Measurements from ENCODE around the gene TMEM106A. TPM values are rescaled to one million over a fixed set of nuclear protein-coding genes. Genes with fewer than 3 reads are reported as not detected.
"Not testable (repeated sequence)": the region's sequence is repeated elsewhere in the genome, so short reads cannot be mapped to it uniquely, and the experiment has no call there.

TMEM106A gene
- total and polyA plus RNA-seq, 9 of the 15 experiments (the other 6 are each of a cell fraction or from before 2014, with no cell fraction given), result 0.03 to 0.29 (median 0.15) TPM

GRCh38 chr17:43233263-43233662 lies 21.6 kb downstream of the TMEM106A start:
- BruUV-seq (replicated peaks); FAIRE-seq; DNase-seq (ENCODE audit: extremely low read depth in 1 of 4, low spot score in 3 of 4); H3K9me1 ChIP-seq (ENCODE audit: control insufficient read depth, insufficient read depth, low read length); H3K36me3 ChIP-seq (ENCODE audit: control insufficient read depth, insufficient read depth, low read length); H4K20me1 ChIP-seq (replicated peaks; ENCODE audit: control insufficient read depth, insufficient read depth, low read length); H2AFZ ChIP-seq (ENCODE audit: low read depth, low read length); H3K27ac ChIP-seq (ENCODE audit: extremely low read depth, low read depth, low read length); H3K79me2 ChIP-seq (ENCODE audit: control insufficient read depth, insufficient read depth, low read length); H3K4me2 ChIP-seq (ENCODE audit: insufficient read depth, low read length); ATAC-seq; H3K27me3 ChIP-seq (ENCODE audit: control insufficient read depth in 2 of 2, insufficient read depth in 2 of 2, low read length in 2 of 2); H3K4me1 ChIP-seq (replicated peaks in 1 of 2; ENCODE audit: control insufficient read depth in 2 of 2, insufficient read depth in 2 of 2, low read length in 2 of 2); intact Hi-C loops (cut with micrococcal nuclease); H3K9ac ChIP-seq (ENCODE audit: insufficient read depth in 1 of 2, low read depth in 2 of 2, low read length in 2 of 2); H3K9me3 ChIP-seq (replicated peaks; ENCODE audit: control insufficient read depth, insufficient read depth, low read depth, low read length); CTCF ChIA-PET (ENCODE audit: low intra/inter-chr PET ratio); POLR2A ChIA-PET; in situ Hi-C loops (cut with MboI); H3K4me3 ChIP-seq: not testable (repeated sequence)
- no CpG with 5 or more reads among the region's 15 CpGs for WGBS (ENCODE audit: insufficient coverage, low coverage, missing lambda C conversion rate)

GRCh38 chr17:43233877-43234276 lies 22.2 kb downstream of the TMEM106A start, which contains the start of gene RNU2-1:
TSS of gene RNU2-1 (minus strand) at chr17:43233977.
- WGBS (ENCODE audit: insufficient coverage, low coverage, missing lambda C conversion rate), result no CpG with 5 or more reads among the region's 31 CpGs
- H3K27me3 ChIP-seq (ENCODE audit: control insufficient read depth in 2 of 2, insufficient read depth in 2 of 2, low read length in 2 of 2); H3K36me3 ChIP-seq (ENCODE audit: control insufficient read depth, insufficient read depth, low read length); H3K4me2 ChIP-seq (ENCODE audit: insufficient read depth, low read length); H3K4me3 ChIP-seq; H3K9ac ChIP-seq (ENCODE audit: insufficient read depth in 1 of 2, low read depth in 2 of 2, low read length in 2 of 2); H3K27ac ChIP-seq (ENCODE audit: extremely low read depth, low read depth, low read length); H3K9me1 ChIP-seq (ENCODE audit: control insufficient read depth, insufficient read depth, low read length); H3K9me3 ChIP-seq (replicated peaks; ENCODE audit: control insufficient read depth, insufficient read depth, low read depth, low read length); H4K20me1 ChIP-seq (replicated peaks; ENCODE audit: control insufficient read depth, insufficient read depth, low read length); H3K4me1 ChIP-seq (replicated peaks in 1 of 2; ENCODE audit: control insufficient read depth in 2 of 2, insufficient read depth in 2 of 2, low read length in 2 of 2); POLR2A ChIA-PET; DNase-seq (ENCODE audit: extremely low read depth in 1 of 4, low spot score in 3 of 4); FAIRE-seq; H2AFZ ChIP-seq (ENCODE audit: low read depth, low read length); H3K79me2 ChIP-seq (ENCODE audit: control insufficient read depth, insufficient read depth, low read length); intact Hi-C loops (cut with micrococcal nuclease); CTCF ChIA-PET (ENCODE audit: low intra/inter-chr PET ratio); in situ Hi-C loops (cut with MboI); BruUV-seq (replicated peaks); ATAC-seq: not testable (repeated sequence)

GRCh38 chr17:43239597-43239996 lies 27.9 kb downstream of the TMEM106A start:
- intact Hi-C loops (cut with micrococcal nuclease); POLR2A ChIA-PET; H3K4me3 ChIP-seq; H3K4me1 ChIP-seq (replicated peaks in 1 of 2; ENCODE audit: control insufficient read depth in 2 of 2, insufficient read depth in 2 of 2, low read length in 2 of 2); H2AFZ ChIP-seq (ENCODE audit: low read depth, low read length); H3K9ac ChIP-seq (ENCODE audit: insufficient read depth in 1 of 2, low read depth in 2 of 2, low read length in 2 of 2); H4K20me1 ChIP-seq (replicated peaks; ENCODE audit: control insufficient read depth, insufficient read depth, low read length); DNase-seq (ENCODE audit: extremely low read depth in 1 of 4, low spot score in 3 of 4); FAIRE-seq; in situ Hi-C loops (cut with MboI); H3K4me2 ChIP-seq (ENCODE audit: insufficient read depth, low read length); H3K36me3 ChIP-seq (ENCODE audit: control insufficient read depth, insufficient read depth, low read length); H3K9me1 ChIP-seq (ENCODE audit: control insufficient read depth, insufficient read depth, low read length); BruUV-seq (replicated peaks); H3K79me2 ChIP-seq (ENCODE audit: control insufficient read depth, insufficient read depth, low read length); H3K27ac ChIP-seq (ENCODE audit: extremely low read depth, low read depth, low read length); CTCF ChIA-PET (ENCODE audit: low intra/inter-chr PET ratio); H3K27me3 ChIP-seq (ENCODE audit: control insufficient read depth in 2 of 2, insufficient read depth in 2 of 2, low read length in 2 of 2); H3K9me3 ChIP-seq (replicated peaks; ENCODE audit: control insufficient read depth, insufficient read depth, low read depth, low read length): not testable (repeated sequence)
- WGBS (ENCODE audit: insufficient coverage, low coverage, missing lambda C conversion rate), result no CpG with 5 or more reads among the region's 26 CpGs
- peak; percentile 68 for ATAC-seq

- H3K9me3 ChIP-seq (replicated peaks; ENCODE audit: control insufficient read depth, insufficient read depth, low read depth, low read length); H3K79me2 ChIP-seq (ENCODE audit: control insufficient read depth, insufficient read depth, low read length); FAIRE-seq; H3K27me3 ChIP-seq (ENCODE audit: control insufficient read depth in 2 of 2, insufficient read depth in 2 of 2, low read length in 2 of 2); CTCF ChIA-PET (ENCODE audit: low intra/inter-chr PET ratio); H3K36me3 ChIP-seq (ENCODE audit: control insufficient read depth, insufficient read depth, low read length); H3K9ac ChIP-seq (ENCODE audit: insufficient read depth in 1 of 2, low read depth in 2 of 2, low read length in 2 of 2); DNase-seq (ENCODE audit: extremely low read depth in 1 of 4, low spot score in 3 of 4); H3K4me3 ChIP-seq; BruUV-seq (replicated peaks); in situ Hi-C loops (cut with MboI); H4K20me1 ChIP-seq (replicated peaks; ENCODE audit: control insufficient read depth, insufficient read depth, low read length); H3K4me1 ChIP-seq (replicated peaks in 1 of 2; ENCODE audit: control insufficient read depth in 2 of 2, insufficient read depth in 2 of 2, low read length in 2 of 2); intact Hi-C loops (cut with micrococcal nuclease); H3K27ac ChIP-seq (ENCODE audit: extremely low read depth, low read depth, low read length); H2AFZ ChIP-seq (ENCODE audit: low read depth, low read length); POLR2A ChIA-PET; H3K4me2 ChIP-seq (ENCODE audit: insufficient read depth, low read length); H3K9me1 ChIP-seq (ENCODE audit: control insufficient read depth, insufficient read depth, low read length): not testable (repeated sequence)
- peak; percentile 66 for ATAC-seq
- WGBS (ENCODE audit: insufficient coverage, low coverage, missing lambda C conversion rate), result no CpG with 5 or more reads among the region's 34 CpGs
Observed at GRCh38 chr17:43240596-43241352, 29.1 kb downstream of the TMEM106A start.

Data from K562 (cell line).